ENCODE measurements around the gene CNGA4.

GRCh38 chr11:6209801-6210200 is 29.1 kb upstream of the CNGA4 start:
- TF ChIP-seq, protein P1, sequence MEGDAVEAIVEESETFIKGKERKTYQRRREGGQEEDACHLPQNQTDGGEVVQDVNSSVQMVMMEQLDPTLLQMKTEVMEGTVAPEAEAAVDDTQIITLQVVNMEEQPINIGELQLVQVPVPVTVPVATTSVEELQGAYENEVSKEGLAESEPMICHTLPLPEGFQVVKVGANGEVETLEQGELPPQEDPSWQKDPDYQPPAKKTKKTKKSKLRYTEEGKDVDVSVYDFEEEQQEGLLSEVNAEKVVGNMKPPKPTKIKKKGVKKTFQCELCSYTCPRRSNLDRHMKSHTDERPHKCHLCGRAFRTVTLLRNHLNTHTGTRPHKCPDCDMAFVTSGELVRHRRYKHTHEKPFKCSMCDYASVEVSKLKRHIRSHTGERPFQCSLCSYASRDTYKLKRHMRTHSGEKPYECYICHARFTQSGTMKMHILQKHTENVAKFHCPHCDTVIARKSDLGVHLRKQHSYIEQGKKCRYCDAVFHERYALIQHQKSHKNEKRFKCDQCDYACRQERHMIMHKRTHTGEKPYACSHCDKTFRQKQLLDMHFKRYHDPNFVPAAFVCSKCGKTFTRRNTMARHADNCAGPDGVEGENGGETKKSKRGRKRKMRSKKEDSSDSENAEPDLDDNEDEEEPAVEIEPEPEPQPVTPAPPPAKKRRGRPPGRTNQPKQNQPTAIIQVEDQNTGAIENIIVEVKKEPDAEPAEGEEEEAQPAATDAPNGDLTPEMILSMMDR (IDR thresholded peaks at IDR 0.05; ENCODE audit: poor library complexity), result no peak
- no peak for TF ChIP-seq EZH2 (IDR thresholded peaks at IDR 0.05; ENCODE audit: borderline replicate concordance)
- no peak for TF ChIP-seq EZH2phosphoT487 (IDR thresholded peaks at IDR 0.05; ENCODE audit: low read depth, severe bottlenecking, unreplicated experiment)
